Activated naive CD4-positive, alpha-beta T cell treated with anti-CD3 and anti-CD28 coated beads, Interleukin-2, amount 50 U/mL, for 72 hours (primary cell): ENCODE results near the gene MXD1. TPM values are rescaled to one million over a fixed set of nuclear protein-coding genes. Genes with fewer than 3 reads are reported as not detected.

Source experiments
- ATAC-seq, 2 donors: fragments of 150-1000 bp; cut with Tn5 transposase; 2 replicates each; pipeline ENCODE4 v1.10.0; 2021; ENCODE audit warnings: mild to moderate bottlenecking in 2 of 2, moderate library complexity in 2 of 2
- DNase-seq, 2 donors: peaks; one replicate each; pipeline ENCODE4 v3.0.0; 2021 to 2022; ENCODE audit warnings: low spot score in 2 of 2
- H3K27ac Mint-ChIP-seq, 2 donors: one replicate each; pipeline ENCODE4 v1.8.0; 2022; ENCODE audit warnings: mild to moderate bottlenecking in 2 of 2, mixed read lengths in 2 of 2
- H3K36me3 Mint-ChIP-seq, 2 donors: one replicate each; pipeline ENCODE4 v1.8.0; 2022; ENCODE audit warnings: mixed read lengths in 2 of 2
- H3K9me3 Mint-ChIP-seq, 2 donors: one replicate each; pipeline ENCODE4 v1.8.0; 2022; ENCODE audit warnings: mixed read lengths in 2 of 2
- total RNA-seq, 2 donors: library from RNA; stranded (reverse); gene quantifications; one replicate each; pipeline ENCODE4 v1.2.3, GENCODE V29; 2022

Gene MXD1
- total RNA-seq, 2 donors from 2014 or later: 14.5 to 20.7 TPM

DNA sequence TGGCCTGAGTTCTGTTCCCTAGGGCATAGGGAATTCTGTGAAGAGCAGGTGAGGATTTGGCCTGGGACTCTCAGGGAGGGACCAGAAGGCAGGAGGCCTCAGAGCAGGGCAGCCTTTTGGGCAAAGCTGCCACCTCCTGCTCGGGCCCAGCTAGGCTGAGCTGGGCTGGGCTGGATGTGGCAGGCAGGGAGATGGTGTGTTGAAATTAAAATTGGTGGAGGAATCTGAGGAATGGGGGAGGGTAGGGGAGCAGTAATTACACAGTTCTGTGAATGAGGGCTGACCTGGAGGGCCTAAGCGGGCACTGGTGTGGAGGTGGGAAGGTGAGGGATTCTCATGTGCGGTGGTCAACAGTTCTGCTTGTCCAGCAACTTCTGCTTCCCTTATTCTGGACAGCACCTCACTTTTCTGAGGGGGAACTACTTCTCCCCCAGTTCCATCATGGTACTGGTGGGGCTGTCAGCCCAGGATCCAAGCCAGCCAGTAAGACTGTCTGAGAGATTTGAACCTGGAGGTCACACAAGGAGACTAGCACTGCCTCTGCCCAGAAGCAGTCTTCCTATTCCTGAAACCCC lies 68.6 kb downstream of the MXD1 start:
- no peaks in the 10 kb centered on the region for H3K9me3 Mint-ChIP-seq
- no peak for ATAC-seq
- DNase-seq: no peak
- H3K27ac Mint-ChIP-seq: no peak overlapping the region
- H3K36me3 Mint-ChIP-seq: no peaks in the 10 kb centered on the region

DNA sequence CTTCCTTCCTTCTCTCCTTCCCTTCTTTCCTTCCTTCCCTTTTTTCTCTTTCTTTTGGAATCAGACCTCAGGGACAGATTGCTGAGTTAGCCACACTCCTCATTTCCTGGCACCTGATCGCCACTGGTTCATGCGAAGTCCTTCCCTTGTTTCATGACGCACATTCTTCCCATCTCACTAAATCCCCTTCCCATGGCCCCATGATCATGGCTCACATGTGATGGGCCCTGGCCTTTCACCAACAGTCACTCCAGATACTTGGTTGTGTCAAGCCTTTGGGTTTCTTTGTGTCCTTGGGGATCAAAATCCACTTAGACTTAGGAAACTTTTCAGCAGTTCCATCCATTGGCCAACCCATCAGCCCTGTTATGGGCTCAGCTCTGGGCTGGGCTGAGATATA lies 70.3 kb downstream of the MXD1 start:
- DNase-seq: no peak
- Mint-ChIP-seq H3K27ac (no peak overlapping the region), H3K36me3 (no peaks in the 10 kb centered on the region), H3K9me3 (no peaks in the 10 kb centered on the region)
- ATAC-seq: no peak

- ATAC-seq: no peak
- Mint-ChIP-seq H3K36me3 (no peaks in the 10 kb centered on the region), H3K27ac (no peak overlapping the region), H3K9me3 (no peaks in the 10 kb centered on the region)
- DNase-seq: no peak
These were observed 70.8 kb downstream of the MXD1 start for GRCh38 chr2:69985688-69986087.

GRCh38 chr2:69986691-69987090 lies 71.8 kb downstream of the MXD1 start:
- ATAC-seq: no peak
- Mint-ChIP-seq H3K9me3 (no peaks in the 10 kb centered on the region), H3K36me3 (no peaks in the 10 kb centered on the region), H3K27ac (no peak overlapping the region)
- DNase-seq: no peak

GRCh38 chr2:69988086-69988635 lies 73.3 kb downstream of the MXD1 start:
- Mint-ChIP-seq H3K27ac (peak overlapping the region in 1 of 2 donors; percentile 0), H3K36me3 (no peaks in the 10 kb centered on the region), H3K9me3 (no peaks in the 10 kb centered on the region)
- ATAC-seq: peak; percentile 14 to 64
- no peak for DNase-seq

DNA sequence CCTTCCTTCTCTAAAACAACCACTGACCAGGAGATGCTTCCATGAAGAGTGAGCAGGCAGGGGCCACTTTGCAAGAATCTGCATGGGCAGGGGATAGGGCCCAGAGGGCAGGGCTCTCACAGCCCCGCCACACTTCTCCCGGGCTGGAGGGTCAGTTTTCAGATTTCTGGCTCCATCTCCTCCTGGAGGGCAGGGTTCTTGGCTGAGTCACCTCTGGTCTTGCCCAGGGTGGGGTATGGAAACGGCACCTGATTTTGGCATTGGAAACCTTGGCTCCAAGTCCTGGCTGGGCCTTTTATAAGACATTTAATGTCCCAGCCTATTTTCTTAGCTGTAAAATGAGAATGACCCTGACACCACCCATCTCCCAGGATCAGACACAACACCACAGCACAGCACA lies 74.1 kb downstream of the MXD1 start:
- Mint-ChIP-seq H3K36me3 (peaks cover 0 to 4% of the 10 kb centered on the region in 2 donors), H3K27ac (no peak overlapping the region), H3K9me3 (no peaks in the 10 kb centered on the region)
- ATAC-seq (no peak), DNase-seq (no peak)

- no peaks in the 10 kb centered on the region for H3K9me3 Mint-ChIP-seq
- DNase-seq (no peak), ATAC-seq (no peak)
- no peak overlapping the region for H3K27ac Mint-ChIP-seq
- peaks cover 0 to 8% of the 10 kb centered on the region in 2 donors for H3K36me3 Mint-ChIP-seq
These were observed 74.7 kb downstream of the MXD1 start for GRCh38 chr2:69989441-69990105.

Other genes starting within 250 kb of the MXD1 start
- gene ANXA4, start 173.0 kb upstream of the MXD1 start, total RNA-seq: 10 to 100 TPM; 22.4 to 32.0 TPM
- 10 to 100 TPM; 22.8 to 44.9 TPM for gene GMCL1, start 85.4 kb upstream of the MXD1 start, total RNA-seq
- gene SNRNP27, start 21.2 kb upstream of the MXD1 start, total RNA-seq: 10 to 100 TPM; 61.4 to 69.4 TPM
- 1 to 10 TPM; 1.5 TPM for gene ASPRV1, start 46.5 kb downstream of the MXD1 start, total RNA-seq
- gene PCBP1, start 172.4 kb downstream of the MXD1 start, total RNA-seq: 100 to 1,000 TPM; 339 to 451 TPM